ENCODE results near the gene GPR35. TPM values are rescaled to one million over a fixed set of nuclear protein-coding genes. Genes with fewer than 3 reads are reported as not detected.

The GPR35 gene
- total and polyA plus RNA-seq, 5 donors: 0.53 to 1.4 (median 0.84) TPM

- Histone ChIP-seq H3K27me3 (ENCODE audit: control insufficient read depth, insufficient read depth) (no peaks in the 10 kb centered on the region), H3K4me3 (ENCODE audit: low read length) (no peak overlapping the region), H3K4me1 (ENCODE audit: control insufficient read depth, insufficient read depth, low read length) (no peaks in the 10 kb centered on the region), H3K27ac (ENCODE audit: low read length) (no peak overlapping the region), H3K9me3 (ENCODE audit: control insufficient read depth, low read length) (no peaks in the 10 kb centered on the region)
- intact Hi-C loops (cut with DNase I): no loop called here
- 80% methylated on average over 6 of the region's 6 CpGs for WGBS
- DNase-seq: no peak
- ATAC-seq: no peak
Observed at GRCh38 chr2:240618776-240619175, 6.5 kb upstream of the GPR35 start.

GRCh38 chr2:240619506-240620148, 5.7 kb upstream of the GPR35 start:
- H3K27ac ChIP-seq (ENCODE audit: low read length): no peak overlapping the region
- H3K4me3 ChIP-seq (ENCODE audit: low read length): no peak overlapping the region
- no peaks in the 10 kb centered on the region for H3K4me1 ChIP-seq (ENCODE audit: control insufficient read depth, insufficient read depth, low read length)
- intact Hi-C loops (cut with DNase I): no loop called here
- DNase-seq (peak in 2 of 3 donors; percentile 20 to 33), ATAC-seq (no peak)
- H3K27me3 ChIP-seq (ENCODE audit: control insufficient read depth, insufficient read depth): no peaks in the 10 kb centered on the region
- 86% methylated on average over 19 of the region's 19 CpGs for WGBS
- H3K9me3 ChIP-seq (ENCODE audit: control insufficient read depth, low read length): no peaks in the 10 kb centered on the region

GRCh38 chr2:240620149-240620731, 5.0 kb upstream of the GPR35 start:
- H3K9me3 ChIP-seq (ENCODE audit: control insufficient read depth, low read length): no peaks in the 10 kb centered on the region
- no peak overlapping the region for H3K4me3 ChIP-seq (ENCODE audit: low read length)
- no peaks in the 10 kb centered on the region for H3K27me3 ChIP-seq (ENCODE audit: control insufficient read depth, insufficient read depth)
- DNase-seq: peak in 2 of 3 donors; percentile 35 to 40
- ATAC-seq: no peak
- 94% methylated on average over 13 of the region's 13 CpGs for WGBS
- no peak overlapping the region for H3K27ac ChIP-seq (ENCODE audit: low read length)
- intact Hi-C loops (cut with DNase I): no loop called here
- no peaks in the 10 kb centered on the region for H3K4me1 ChIP-seq (ENCODE audit: control insufficient read depth, insufficient read depth, low read length)

- Histone ChIP-seq H3K4me3 (ENCODE audit: low read length) (no peak overlapping the region), H3K9me3 (ENCODE audit: control insufficient read depth, low read length) (no peaks in the 10 kb centered on the region), H3K4me1 (ENCODE audit: control insufficient read depth, insufficient read depth, low read length) (no peaks in the 10 kb centered on the region), H3K27me3 (ENCODE audit: control insufficient read depth, insufficient read depth) (no peaks in the 10 kb centered on the region), H3K27ac (ENCODE audit: low read length) (no peak overlapping the region)
- DNase-seq (peak in 1 of 3 donors; percentile 41), ATAC-seq (no peak)
- intact Hi-C loops (cut with DNase I): no loop called here
- WGBS: 81% methylated on average over 7 of the region's 7 CpGs
Observed at GRCh38 chr2:240620859-240621258, 4.4 kb upstream of the GPR35 start.

- Histone ChIP-seq H3K27ac (ENCODE audit: low read length) (no peak overlapping the region), H3K4me3 (ENCODE audit: low read length) (no peak overlapping the region), H3K4me1 (ENCODE audit: control insufficient read depth, insufficient read depth, low read length) (no peaks in the 10 kb centered on the region), H3K9me3 (ENCODE audit: control insufficient read depth, low read length) (no peaks in the 10 kb centered on the region), H3K27me3 (ENCODE audit: control insufficient read depth, insufficient read depth) (no peaks in the 10 kb centered on the region)
- ATAC-seq: no peak
- intact Hi-C loops (cut with DNase I): no loop called here
- peak in 1 of 3 donors; percentile 31 for DNase-seq
- 74% methylated on average over 9 of the region's 9 CpGs for WGBS
Observed at GRCh38 chr2:240622060-240622411, 3.2 kb upstream of the GPR35 start.

GRCh38 chr2:240622531-240623235, 2.6 kb upstream of the GPR35 start:
- no peaks in the 10 kb centered on the region for H3K9me3 ChIP-seq (ENCODE audit: control insufficient read depth, low read length)
- ATAC-seq (no peak), DNase-seq (peak in 2 of 3 donors; percentile 63 to 66)
- no peaks in the 10 kb centered on the region for H3K27me3 ChIP-seq (ENCODE audit: control insufficient read depth, insufficient read depth)
- no peaks in the 10 kb centered on the region for H3K4me1 ChIP-seq (ENCODE audit: control insufficient read depth, insufficient read depth, low read length)
- H3K27ac ChIP-seq (ENCODE audit: low read length): no peak overlapping the region
- WGBS: 44% methylated on average over 37 of the region's 37 CpGs
- intact Hi-C loops (cut with DNase I): no loop called here
- no peak overlapping the region for H3K4me3 ChIP-seq (ENCODE audit: low read length)

- no peak overlapping the region for H3K4me3 ChIP-seq (ENCODE audit: low read length)
- ATAC-seq (no peak), DNase-seq (peak in 2 of 3 donors; percentile 20 to 25)
- H3K27ac ChIP-seq (ENCODE audit: low read length): no peak overlapping the region
- H3K27me3 ChIP-seq (ENCODE audit: control insufficient read depth, insufficient read depth): no peaks in the 10 kb centered on the region
- 86% methylated on average over 10 of the region's 10 CpGs for WGBS
- intact Hi-C loops (cut with DNase I): no loop called here
- H3K9me3 ChIP-seq (ENCODE audit: control insufficient read depth, low read length): no peaks in the 10 kb centered on the region
- H3K4me1 ChIP-seq (ENCODE audit: control insufficient read depth, insufficient read depth, low read length): no peaks in the 10 kb centered on the region
Observed at GRCh38 chr2:240623531-240624010, 1.7 kb upstream of the GPR35 start.

- H3K4me1 ChIP-seq (ENCODE audit: control insufficient read depth, insufficient read depth, low read length): no peaks in the 10 kb centered on the region
- H3K27ac ChIP-seq (ENCODE audit: low read length): no peak overlapping the region
- no peaks in the 10 kb centered on the region for H3K27me3 ChIP-seq (ENCODE audit: control insufficient read depth, insufficient read depth)
- H3K9me3 ChIP-seq (ENCODE audit: control insufficient read depth, low read length): no peaks in the 10 kb centered on the region
- no peak overlapping the region for H3K4me3 ChIP-seq (ENCODE audit: low read length)
- DNase-seq (peak in 2 of 3 donors; percentile 46 to 47), ATAC-seq (no peak)
- 73% methylated on average over 24 of the region's 24 CpGs for WGBS
- intact Hi-C loops (cut with DNase I): no loop called here
Observed at GRCh38 chr2:240624011-240624949, 1.0 kb upstream of the GPR35 start.

GRCh38 chr2:240626531-240627300, 1.4 kb downstream of the GPR35 start:
- ATAC-seq (no peak), DNase-seq (peak in 2 of 3 donors; percentile 50 to 65)
- intact Hi-C loops (cut with DNase I): no loop called here
- Histone ChIP-seq H3K9me3 (ENCODE audit: control insufficient read depth, low read length) (no peaks in the 10 kb centered on the region), H3K4me3 (ENCODE audit: low read length) (no peak overlapping the region), H3K27ac (ENCODE audit: low read length) (no peak overlapping the region), H3K27me3 (ENCODE audit: control insufficient read depth, insufficient read depth) (no peaks in the 10 kb centered on the region), H3K4me1 (ENCODE audit: control insufficient read depth, insufficient read depth, low read length) (no peaks in the 10 kb centered on the region)
- 45% methylated on average over 21 of the region's 21 CpGs for WGBS
